ENCODE results near the gene FRMD3.
"Not testable (repeated sequence)": the region's sequence is repeated elsewhere in the genome, so short reads cannot be mapped to it uniquely, and the experiment has no call there.

Gene FRMD3

GRCh38 chr9:83392228-83392627 is 146.0 kb downstream of the FRMD3 start:
- no peak for DNase-seq (ENCODE audit: low read depth in 2 of 2)

GRCh38 chr9:83388346-83388745 is 149.9 kb downstream of the FRMD3 start:
- no peak for DNase-seq (ENCODE audit: low read depth in 2 of 2)

- no peak for DNase-seq (ENCODE audit: low read depth in 2 of 2)
Measured at GRCh38 chr9:83387401-83388185, 150.6 kb downstream of the FRMD3 start.

- DNase-seq (ENCODE audit: low read depth in 2 of 2) = no peak
Measured at GRCh38 chr9:83385317-83385716, 152.9 kb downstream of the FRMD3 start.

GRCh38 chr9:83384214-83384613 is 154.0 kb downstream of the FRMD3 start:
- DNase-seq (ENCODE audit: low read depth in 2 of 2) = no peak

GRCh38 chr9:83383034-83383433 is 155.2 kb downstream of the FRMD3 start:
- DNase-seq (ENCODE audit: low read depth in 2 of 2) = no peak

GRCh38 chr9:83382421-83382820 is 155.8 kb downstream of the FRMD3 start:
- no peak for DNase-seq (ENCODE audit: low read depth in 2 of 2)

- no peak for DNase-seq (ENCODE audit: low read depth in 2 of 2)
Measured at GRCh38 chr9:83379045-83379444, 159.2 kb downstream of the FRMD3 start.

- DNase-seq (ENCODE audit: low read depth in 2 of 2) = no peak
Measured at GRCh38 chr9:83372957-83373356, 165.2 kb downstream of the FRMD3 start.

GRCh38 chr9:83367326-83367725 is 170.9 kb downstream of the FRMD3 start:
- no peak for DNase-seq (ENCODE audit: low read depth in 2 of 2)

- no peak for DNase-seq (ENCODE audit: low read depth in 2 of 2)
Measured at GRCh38 chr9:83362341-83362995, 175.7 kb downstream of the FRMD3 start.

GRCh38 chr9:83359039-83359438 is 179.2 kb downstream of the FRMD3 start:
- no peak for DNase-seq (ENCODE audit: low read depth in 2 of 2)

- not testable (repeated sequence) for DNase-seq (ENCODE audit: low read depth in 2 of 2)
Measured at GRCh38 chr9:83358493-83358892, 179.7 kb downstream of the FRMD3 start.

- no peak for DNase-seq (ENCODE audit: low read depth in 2 of 2)
Measured at GRCh38 chr9:83355729-83356151, 182.5 kb downstream of the FRMD3 start.

- no peak for DNase-seq (ENCODE audit: low read depth in 2 of 2)
Measured at GRCh38 chr9:83355024-83355444, 183.2 kb downstream of the FRMD3 start.

GRCh38 chr9:83349031-83349430 is 189.2 kb downstream of the FRMD3 start:
- DNase-seq (ENCODE audit: low read depth in 2 of 2) = no peak

- DNase-seq (ENCODE audit: low read depth in 2 of 2) = no peak
Measured at GRCh38 chr9:83346655-83347420, 191.4 kb downstream of the FRMD3 start.

- no peak for DNase-seq (ENCODE audit: low read depth in 2 of 2)
Measured at GRCh38 chr9:83343366-83343999, 194.7 kb downstream of the FRMD3 start.

- DNase-seq (ENCODE audit: low read depth in 2 of 2) = no peak
Measured at GRCh38 chr9:83342731-83343130, 195.5 kb downstream of the FRMD3 start.

- DNase-seq (ENCODE audit: low read depth in 2 of 2) = no peak
Measured at GRCh38 chr9:83342006-83342405, 196.2 kb downstream of the FRMD3 start.

GRCh38 chr9:83340451-83340850 is 197.8 kb downstream of the FRMD3 start:
- no peak for DNase-seq (ENCODE audit: low read depth in 2 of 2)

- DNase-seq (ENCODE audit: low read depth in 2 of 2) = no peak
Measured at GRCh38 chr9:83339435-83339834, 198.8 kb downstream of the FRMD3 start.
